ENCODE results near the gene CBX6. TPM values are rescaled to one million over a fixed set of nuclear protein-coding genes. Genes with fewer than 3 reads are reported as not detected.

Gene CBX6
- total and polyA plus RNA-seq, 8 donors: 22.5 to 44.6 (median 27.9) TPM

DNA sequence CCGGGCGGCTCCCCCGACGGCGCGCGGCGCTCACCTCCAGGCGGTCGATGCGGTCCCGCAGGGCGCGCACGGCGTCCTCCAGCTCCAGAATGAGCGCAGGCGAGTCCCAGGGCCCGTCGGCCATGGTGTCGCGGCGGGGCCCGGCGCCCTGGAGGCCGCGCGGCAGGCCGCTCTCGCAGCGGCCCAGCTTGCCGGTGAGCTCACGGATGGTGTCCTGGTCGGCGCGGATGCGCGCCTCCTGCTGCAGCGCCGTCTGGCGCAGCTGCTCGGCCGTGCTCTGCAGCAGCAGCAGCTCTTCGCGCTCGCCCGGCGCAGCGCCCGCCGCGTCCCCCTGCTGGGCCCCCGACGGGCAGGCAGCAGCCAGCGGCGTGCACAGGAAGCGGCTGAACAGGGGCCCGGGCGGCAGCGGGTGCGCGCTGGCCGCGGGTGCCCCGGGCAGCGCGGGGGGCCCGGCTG is 28.8 kb downstream of the CBX6 start:
- FAIRE-seq (no peak), DNase-seq (peak in 5 of 6 donors; percentile 54 to 85 (median 70)), ATAC-seq (peak; percentile 58 to 80 (median 64))
- TF ChIP-seq, protein P1, sequence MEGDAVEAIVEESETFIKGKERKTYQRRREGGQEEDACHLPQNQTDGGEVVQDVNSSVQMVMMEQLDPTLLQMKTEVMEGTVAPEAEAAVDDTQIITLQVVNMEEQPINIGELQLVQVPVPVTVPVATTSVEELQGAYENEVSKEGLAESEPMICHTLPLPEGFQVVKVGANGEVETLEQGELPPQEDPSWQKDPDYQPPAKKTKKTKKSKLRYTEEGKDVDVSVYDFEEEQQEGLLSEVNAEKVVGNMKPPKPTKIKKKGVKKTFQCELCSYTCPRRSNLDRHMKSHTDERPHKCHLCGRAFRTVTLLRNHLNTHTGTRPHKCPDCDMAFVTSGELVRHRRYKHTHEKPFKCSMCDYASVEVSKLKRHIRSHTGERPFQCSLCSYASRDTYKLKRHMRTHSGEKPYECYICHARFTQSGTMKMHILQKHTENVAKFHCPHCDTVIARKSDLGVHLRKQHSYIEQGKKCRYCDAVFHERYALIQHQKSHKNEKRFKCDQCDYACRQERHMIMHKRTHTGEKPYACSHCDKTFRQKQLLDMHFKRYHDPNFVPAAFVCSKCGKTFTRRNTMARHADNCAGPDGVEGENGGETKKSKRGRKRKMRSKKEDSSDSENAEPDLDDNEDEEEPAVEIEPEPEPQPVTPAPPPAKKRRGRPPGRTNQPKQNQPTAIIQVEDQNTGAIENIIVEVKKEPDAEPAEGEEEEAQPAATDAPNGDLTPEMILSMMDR (IDR thresholded peaks at IDR 0.05): peak in 1 of 4 donors; percentile 22
- intact Hi-C loops (cut with DNase I): no loop called here
- H3K4me1 ChIP-seq: peaks cover 0 to 15% (median 3%) of the 10 kb centered on the region in 3 donors
- H3K36me3 ChIP-seq: no peaks in the 10 kb centered on the region
- peak overlapping the region; percentile 23 to 62 (median 46) for H3K4me3 ChIP-seq
- 1% methylated on average over 45 to 68 of the region's 68 CpGs for WGBS, 2 donors
- no peaks in the 10 kb centered on the region for H3K27me3 ChIP-seq
- no peaks in the 10 kb centered on the region for H3K9me3 ChIP-seq
- peak overlapping the region; percentile 30 to 49 (median 46) for H3K27ac ChIP-seq

DNA sequence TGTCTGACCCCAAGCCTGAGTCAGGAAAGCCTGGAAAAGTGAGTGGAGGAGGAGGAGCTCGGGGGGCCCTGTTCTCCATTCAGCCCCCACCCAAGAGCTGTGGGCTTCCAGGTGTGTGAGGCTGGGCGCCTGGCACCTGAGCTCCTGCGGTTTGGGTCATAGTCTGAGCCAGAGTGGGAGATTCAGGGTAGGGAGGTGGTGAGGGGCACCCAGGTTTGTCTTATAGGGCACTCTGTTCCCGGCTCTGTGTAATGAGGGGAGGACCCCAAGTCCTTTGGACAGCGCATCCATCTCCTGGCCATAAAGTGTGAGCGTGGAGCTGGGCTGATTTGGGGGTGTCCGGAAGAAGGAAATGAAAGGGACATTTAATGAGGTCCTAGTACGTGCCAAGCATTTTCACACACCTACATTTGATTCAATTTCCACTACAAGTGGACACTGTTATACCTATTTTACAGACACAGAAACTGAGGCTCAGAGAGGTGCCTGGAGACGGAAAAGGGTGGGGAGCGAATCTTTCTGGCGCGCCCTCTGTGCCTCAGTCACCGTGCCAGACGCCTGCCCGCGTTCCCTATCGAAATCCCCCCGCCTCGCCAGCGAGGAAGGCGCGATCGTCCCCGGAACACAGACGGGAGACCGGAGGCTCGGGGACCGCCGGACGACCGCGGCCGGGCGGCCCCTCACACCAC is 29.4 kb downstream of the CBX6 start:
- peaks cover 0 to 15% (median 3%) of the 10 kb centered on the region in 3 donors for H3K4me1 ChIP-seq
- DNase-seq (no peak), FAIRE-seq (no peak), ATAC-seq (no peak)
- peak overlapping the region in 3 of 4 donors; percentile 30 to 49 (median 48) for H3K27ac ChIP-seq
- no peaks in the 10 kb centered on the region for H3K9me3 ChIP-seq
- TF ChIP-seq, protein P1 (IDR thresholded peaks at IDR 0.05): no peak
- H3K27me3 ChIP-seq: no peaks in the 10 kb centered on the region
- H3K4me3 ChIP-seq: peak overlapping the region; percentile 23 to 62 (median 46)
- intact Hi-C loops (cut with DNase I): no loop called here
- 30 to 31% methylated on average over 34 of the region's 34 CpGs for WGBS, 2 donors
- no peaks in the 10 kb centered on the region for H3K36me3 ChIP-seq

DNA sequence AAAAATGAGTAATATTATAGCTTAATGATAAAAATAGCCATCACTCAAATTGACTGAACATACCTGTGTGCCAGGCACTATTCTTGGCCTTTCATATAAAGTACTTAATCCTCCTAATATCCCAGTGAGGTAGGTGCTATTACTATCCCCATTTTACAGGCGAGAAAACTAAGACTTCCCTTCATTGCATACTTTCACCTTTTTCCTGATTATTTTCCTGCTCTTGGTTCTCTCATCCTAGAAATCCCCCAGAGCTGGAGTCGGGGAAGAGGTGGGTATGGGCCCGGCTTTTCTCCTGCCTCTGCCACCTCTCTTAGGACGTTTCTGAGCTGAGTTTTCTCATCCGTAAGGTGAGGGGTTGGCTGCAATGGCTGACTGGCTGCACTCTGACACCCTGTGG is 30.4 kb downstream of the CBX6 start:
- WGBS, 2 donors: 67 to 69% methylated on average over 5 of the region's 5 CpGs
- ATAC-seq: peak in 1 of 4 donors; percentile 2
- Histone ChIP-seq H3K9me3 (no peaks in the 10 kb centered on the region), H3K27ac (peak overlapping the region in 1 of 4 donors; percentile 38), H3K4me3 (no peak overlapping the region), H3K4me1 (peaks cover 0 to 15% (median 3%) of the 10 kb centered on the region in 3 donors), H3K36me3 (no peaks in the 10 kb centered on the region), H3K27me3 (no peaks in the 10 kb centered on the region)
- no peak for DNase-seq
- TF ChIP-seq, protein P1 (IDR thresholded peaks at IDR 0.05): no peak
- intact Hi-C loops (cut with DNase I): no loop called here
- FAIRE-seq: no peak

DNA sequence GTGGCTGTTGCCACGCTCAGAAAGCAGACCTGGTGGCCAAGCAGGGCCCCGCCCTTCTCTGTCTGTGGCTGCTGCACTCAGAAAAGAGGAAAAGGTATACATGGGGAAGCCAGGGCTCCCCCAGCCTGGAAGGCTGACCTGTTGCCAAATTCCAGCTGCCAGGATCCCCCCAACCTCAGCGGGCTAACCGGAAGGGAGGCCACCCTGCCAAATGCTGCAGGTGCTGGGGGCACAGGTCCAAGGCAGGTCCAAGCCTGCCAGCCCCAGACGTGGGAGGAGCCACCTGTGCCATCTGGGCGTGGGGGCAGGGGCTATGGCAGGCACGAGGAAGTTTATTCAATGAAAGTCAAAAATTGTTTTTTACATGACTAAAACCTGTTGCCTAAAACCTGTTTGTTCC is 30.8 kb downstream of the CBX6 start:
- Histone ChIP-seq H3K36me3 (no peaks in the 10 kb centered on the region), H3K4me1 (peaks cover 0 to 15% (median 3%) of the 10 kb centered on the region in 3 donors), H3K27ac (peak overlapping the region in 1 of 4 donors; percentile 38), H3K4me3 (no peak overlapping the region), H3K9me3 (no peaks in the 10 kb centered on the region), H3K27me3 (no peaks in the 10 kb centered on the region)
- DNase-seq (peak; percentile 70 to 87 (median 76)), ATAC-seq (peak; percentile 39 to 84 (median 71)), FAIRE-seq (no peak)
- 12 to 24% methylated on average over 7 of the region's 7 CpGs for WGBS, 2 donors
- TF ChIP-seq, protein P1 (IDR thresholded peaks at IDR 0.05): no peak
- intact Hi-C loops (cut with DNase I): no loop called here

DNA sequence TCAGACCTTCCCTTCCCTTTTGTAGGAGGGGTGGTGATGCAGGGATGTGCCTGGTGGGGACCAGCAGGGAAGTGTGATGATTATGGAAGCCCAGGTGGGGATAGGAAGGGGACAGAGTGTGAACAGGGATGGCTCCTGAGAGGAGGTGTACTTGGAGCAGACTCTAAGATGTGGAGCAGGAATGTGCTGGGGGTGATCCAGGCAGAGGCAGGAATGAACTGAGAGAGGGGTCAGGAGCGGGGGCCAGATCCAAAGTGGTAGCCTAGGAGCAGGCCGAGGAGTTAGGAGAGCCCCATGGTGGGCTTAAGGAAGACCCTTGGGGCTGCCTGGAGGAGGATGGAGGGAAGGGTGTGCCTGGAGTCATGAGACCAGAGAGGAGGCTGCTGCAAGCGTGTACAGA is 31.9 kb downstream of the CBX6 start:
- TF ChIP-seq, protein P1 (IDR thresholded peaks at IDR 0.05): no peak
- DNase-seq (no peak), ATAC-seq (no peak), FAIRE-seq (no peak)
- H3K27ac ChIP-seq: no peak overlapping the region
- WGBS, 2 donors: 93% methylated on average over 3 of the region's 3 CpGs
- H3K4me1 ChIP-seq: peaks cover 0 to 15% (median 3%) of the 10 kb centered on the region in 3 donors
- no peak overlapping the region for H3K4me3 ChIP-seq
- H3K9me3 ChIP-seq: no peaks in the 10 kb centered on the region
- no peaks in the 10 kb centered on the region for H3K27me3 ChIP-seq
- intact Hi-C loops (cut with DNase I): no loop called here
- H3K36me3 ChIP-seq: no peaks in the 10 kb centered on the region

Data from pancreas (tissue), 10 donors.